HG02981 (cell line): ENCODE results near the gene TRDMT1.
"Not testable (repeated sequence)": the region's sequence is repeated elsewhere in the genome, so short reads cannot be mapped to it uniquely, and the experiment has no call there.

ENCODE experiments used
- ATAC-seq: cut with Tn5 transposase; IDR thresholded peaks from one replicate; pipeline ENCODE4 v1.9.1; 2021; ENCODE audit warnings: mild to moderate bottlenecking, moderate library complexity; ENCODE audit not compliant: unreplicated experiment

TRDMT1 gene

DNA sequence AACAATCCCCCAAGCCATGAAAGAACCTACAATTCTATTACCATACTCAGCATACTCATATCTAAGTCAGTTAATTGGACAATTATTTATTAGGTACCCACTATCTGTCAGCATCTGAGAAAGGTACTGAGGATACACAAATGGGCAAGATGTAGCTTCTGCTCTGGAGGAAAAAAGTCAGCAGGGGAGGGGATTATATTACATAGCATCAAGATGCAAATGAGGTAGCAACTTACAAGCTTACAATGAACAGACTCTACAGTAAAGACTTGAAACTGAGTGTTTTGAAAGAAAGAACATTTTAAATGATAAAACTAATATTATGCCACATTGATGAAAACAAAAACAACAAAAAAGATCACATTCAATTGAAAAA, 61.1 kb downstream of the TRDMT1 start:
- no peak for ATAC-seq

DNA sequence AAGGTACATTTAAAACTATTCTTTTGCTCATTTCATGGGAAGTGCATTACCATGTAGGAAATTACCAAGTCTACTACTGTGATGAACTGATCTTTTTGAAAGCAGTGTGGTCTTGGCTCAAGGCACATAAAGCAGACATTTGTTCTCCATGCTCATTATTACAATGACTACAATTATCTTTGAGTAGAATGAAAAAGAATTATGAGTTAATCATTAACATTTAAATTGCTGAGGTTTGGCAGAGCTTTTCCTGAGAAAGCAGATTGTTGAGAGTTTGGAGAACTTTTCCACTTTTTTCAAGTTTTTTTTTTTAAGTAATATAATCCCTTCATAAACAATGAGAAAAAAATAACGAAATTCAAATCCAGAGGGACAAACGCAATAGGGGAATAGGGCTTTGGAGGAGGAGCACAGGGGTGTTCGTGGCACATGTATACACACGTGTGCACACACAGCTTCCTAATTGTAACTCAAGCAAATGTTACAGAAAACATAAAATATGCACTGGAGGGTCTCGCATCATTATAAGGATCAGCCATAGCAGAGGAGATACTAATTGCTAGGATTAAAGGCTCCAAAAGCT, 62.9 kb downstream of the TRDMT1 start:
- ATAC-seq: no peak

DNA sequence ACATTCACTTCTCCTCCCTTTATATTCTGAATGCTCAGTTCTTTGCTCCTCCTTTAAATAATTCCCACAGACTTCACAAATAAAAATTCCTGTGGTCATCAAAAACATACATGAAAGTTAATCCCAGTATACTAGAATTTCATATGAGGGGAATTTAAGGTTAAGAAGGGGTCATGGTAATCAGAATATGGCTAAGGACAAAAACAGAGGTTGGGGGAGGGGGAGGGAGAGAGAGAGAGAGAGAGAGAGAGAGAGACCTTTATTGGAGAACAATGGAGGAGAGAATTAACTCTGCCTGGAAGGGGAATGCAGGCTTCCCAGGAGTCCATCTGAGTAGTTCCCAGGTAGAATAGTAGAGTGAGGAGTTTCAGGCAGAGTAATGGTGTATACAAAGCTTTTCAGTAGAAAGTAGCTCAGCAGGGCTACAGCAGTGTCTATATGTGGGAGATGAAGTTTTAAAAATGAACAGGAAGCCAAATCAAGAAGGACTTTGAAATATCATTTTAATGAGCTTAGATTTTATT, 66.7 kb downstream of the TRDMT1 start:
- ATAC-seq: no peak

DNA sequence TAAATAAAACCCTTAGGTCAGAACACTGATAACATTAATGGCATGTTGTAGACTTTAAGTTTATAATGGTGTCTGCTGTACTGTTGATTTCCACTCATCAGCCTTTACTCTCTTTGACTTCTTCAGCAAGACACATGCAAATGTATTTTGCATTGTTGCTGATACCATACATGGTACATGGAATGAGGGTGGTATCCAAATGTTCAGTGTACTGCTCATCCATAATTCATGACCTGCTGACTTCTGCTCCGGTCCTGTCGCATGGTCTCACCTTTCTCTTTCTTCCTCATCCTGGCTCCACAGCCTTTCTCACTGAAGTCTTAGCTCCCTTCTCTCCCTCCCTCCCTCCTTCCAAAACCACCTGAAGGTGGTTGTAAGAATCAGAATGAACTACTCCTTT, 67.2 kb downstream of the TRDMT1 start:
- ATAC-seq: no peak

DNA sequence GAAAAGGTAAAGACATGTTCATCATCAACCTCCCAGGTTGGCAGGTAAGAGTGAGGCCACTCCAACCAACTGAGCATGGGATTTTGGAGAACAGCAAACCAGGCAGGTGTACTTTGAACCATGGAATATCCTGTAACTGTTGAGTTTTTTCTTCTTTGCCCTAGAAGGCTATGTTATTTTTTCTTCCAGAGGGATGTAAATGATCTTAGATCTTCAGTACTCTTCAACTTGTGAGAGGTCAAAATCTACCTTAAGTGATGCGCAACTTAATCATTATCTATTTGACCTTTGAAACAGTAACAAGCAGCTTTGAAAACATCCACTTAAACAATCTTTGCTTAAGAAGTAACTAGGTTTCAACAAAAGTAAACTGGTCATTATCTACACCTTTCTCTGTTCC, 71.7 kb downstream of the TRDMT1 start, which contains the start of gene CUBN:
Gene CUBN (minus strand): TSS at position 71 of the 400 bp plus-strand sequence. CDS start 46 bp downstream, at position 25.
- no peak for ATAC-seq

DNA sequence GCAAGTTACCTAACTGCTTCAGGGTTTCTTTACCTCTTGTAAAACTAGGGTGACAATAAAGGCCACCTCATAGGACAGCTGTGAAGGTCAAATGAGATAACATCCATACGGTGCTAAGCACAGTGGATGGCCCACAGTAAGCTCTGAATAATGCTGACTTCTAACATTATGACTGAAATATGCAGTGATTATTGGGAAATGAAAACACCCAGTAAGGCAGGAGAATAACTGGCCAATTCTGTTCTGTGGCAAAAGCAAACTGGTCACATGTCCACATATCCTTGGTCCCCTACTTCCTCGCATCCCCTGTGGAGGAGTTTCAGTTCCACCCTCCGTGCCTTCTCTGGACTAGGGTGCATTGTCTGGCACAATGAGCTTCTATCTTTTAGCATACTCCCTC, 73.2 kb downstream of the TRDMT1 start:
- no peak for ATAC-seq

DNA sequence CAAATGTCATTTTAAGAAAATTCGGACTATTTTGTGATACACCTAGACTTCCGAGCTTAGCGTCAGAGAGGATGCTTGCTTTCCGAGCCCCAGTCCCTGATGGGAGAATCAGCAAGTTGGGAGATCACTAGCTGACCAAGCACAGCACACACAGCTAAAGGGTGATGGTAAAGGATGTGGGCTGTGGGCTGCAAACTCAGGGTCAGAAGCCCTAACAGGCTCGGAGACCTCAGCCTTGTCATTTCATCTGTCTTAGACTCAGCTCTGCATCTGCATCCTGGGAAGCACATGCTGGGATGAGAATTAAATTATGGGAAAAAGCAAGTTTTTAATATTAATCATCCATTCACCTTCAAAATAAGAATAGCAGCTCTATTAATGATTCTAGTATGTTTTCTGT, 75.1 kb downstream of the TRDMT1 start:
- no peak for ATAC-seq

DNA sequence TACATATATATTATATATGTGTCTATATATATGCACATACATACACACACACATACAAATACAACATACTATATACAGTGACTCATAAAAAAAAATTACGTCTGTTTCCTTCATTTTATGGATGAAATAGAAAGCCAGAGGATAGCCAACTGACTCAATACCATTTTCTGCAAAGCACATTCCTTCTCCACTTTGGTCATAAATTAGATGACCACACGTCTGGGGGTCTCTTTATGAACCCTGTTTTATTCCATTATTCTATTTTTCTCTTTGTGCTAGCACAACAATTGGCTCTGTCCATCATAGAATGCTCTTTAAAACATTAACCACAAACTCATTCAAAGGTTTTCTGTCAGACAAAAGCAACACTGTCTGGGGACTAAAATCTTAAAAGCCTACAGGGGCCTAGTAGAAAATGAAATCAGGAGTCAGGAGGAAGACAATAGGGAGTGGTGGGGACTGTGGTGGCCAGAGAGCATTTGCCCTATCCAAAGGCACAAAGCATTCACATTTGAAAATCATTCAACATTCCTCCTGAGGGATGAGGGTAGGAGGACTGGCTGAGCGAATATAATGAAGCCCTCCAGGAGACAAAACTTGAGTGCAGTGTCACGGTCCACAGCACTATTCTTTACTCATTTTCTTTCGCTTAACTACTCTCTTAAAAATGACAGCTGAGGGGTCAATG, 76.1 kb downstream of the TRDMT1 start:
- ATAC-seq: no peak

DNA sequence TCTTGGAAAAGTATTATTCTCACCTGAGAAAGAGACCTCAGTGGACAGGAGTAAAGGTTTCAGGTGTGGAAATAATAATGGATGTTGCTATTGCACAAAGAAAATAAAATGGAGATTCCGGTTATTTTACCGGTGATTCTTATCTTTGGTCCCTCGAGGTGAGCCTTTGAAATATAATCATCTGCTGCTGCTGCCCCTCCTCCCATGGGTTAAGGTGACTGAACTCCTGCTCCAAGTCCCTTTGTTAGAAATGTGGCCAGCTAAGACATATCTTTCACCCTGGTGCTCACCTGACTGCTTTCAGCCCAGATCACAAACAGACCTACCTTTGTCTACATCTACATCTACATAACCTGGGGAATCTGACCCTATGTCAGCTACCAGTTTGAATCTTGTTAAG, 77.5 kb downstream of the TRDMT1 start:
- ATAC-seq: no peak

DNA sequence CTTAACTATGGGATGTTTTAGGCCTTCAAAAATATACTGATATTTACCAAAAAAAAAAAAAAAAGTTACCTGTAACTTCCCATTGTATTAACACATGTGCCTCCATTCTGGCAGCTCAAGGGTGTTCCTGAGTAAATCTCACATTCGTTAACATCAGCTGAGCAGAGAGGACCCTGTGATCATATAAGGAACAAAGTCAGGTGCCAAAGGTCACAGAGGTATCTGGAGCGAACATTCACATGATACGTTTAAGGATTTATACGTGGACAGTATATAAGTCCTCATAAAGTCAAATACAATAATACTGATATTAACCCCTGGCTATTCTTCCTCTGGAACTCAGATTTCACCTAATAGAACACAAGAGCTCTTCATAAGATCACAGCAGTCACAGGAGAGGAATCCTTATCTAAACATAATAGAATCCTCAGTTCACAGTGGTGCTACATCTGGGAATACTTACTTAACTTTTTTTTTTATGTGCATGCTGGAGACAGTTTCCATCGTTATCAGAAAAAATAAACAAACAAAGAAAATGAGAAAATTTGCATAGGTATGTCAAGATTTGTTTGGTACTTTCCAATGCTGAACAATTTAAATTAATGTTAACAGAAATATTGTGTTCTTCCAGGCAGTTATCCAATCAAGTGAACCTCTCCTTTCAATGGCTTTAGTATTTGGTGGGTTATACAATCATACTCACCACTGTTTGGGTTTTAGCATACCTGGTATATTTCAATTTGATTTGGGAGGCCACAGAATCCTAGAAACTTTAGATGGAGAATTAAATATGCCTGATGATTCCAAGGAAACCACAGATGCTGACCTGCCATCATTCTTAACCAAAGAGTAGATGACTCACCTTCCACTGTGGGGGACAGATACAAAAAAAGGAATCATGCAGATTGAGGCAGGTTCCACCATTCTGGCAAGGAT, 78.5 kb downstream of the TRDMT1 start:
- no peak for ATAC-seq

DNA sequence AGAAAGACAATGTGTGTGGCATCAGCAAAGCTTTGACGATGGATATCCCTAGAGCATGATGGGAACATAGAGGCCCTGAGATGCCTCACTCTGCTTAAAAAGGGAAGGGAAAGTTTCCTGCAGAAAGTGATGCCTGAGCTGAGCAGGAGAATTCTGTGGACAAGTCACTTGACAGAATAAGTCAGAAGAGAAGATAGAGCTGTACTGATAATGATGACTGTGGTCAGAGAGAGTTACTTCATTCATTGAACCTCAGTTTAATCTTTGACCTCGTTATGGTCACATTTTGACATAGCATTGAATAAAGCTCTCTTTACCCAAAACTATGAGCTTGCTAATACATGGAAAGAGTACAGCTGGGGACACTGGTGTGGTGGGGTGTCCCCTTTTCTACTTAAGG, 79.4 kb downstream of the TRDMT1 start:
- no peak for ATAC-seq

DNA sequence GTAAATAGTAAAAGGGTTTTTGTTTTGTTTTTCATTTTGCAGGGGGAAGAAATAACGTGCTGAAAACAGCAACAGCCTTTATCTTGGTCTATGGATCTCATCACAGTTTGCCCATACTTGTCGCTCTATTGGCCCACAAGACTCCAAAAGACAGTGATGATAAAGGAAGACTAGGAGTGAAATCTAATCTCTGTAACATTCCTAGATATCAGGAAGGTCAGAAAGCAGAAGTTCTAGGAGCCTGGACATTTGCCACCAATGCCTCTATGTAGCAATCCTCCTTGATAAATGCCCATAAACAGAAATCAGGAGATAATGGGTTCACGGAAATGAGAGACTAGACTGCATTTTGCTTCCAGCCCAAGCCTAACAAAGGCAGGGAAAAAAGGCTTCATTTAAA, 80.8 kb downstream of the TRDMT1 start:
- no peak for ATAC-seq

DNA sequence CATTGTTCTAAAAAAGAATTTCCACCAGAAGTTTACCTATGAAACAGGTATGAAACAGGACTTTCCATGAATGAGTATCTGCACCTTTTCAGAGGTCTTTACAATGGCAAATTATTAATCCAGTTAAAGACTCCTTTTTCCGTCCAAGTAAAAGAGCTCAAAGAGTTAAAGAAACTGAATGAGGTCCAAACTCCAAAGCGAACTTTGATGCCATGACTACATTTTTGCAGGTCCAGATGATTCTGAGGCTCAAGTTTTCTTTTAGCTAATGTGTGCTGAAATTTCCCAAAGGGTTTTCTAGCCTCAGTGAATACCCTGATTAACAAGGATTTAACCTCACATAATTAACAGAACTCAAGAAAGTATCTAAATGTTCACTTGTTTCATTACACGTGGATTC, 81.6 kb downstream of the TRDMT1 start:
- no peak for ATAC-seq

DNA sequence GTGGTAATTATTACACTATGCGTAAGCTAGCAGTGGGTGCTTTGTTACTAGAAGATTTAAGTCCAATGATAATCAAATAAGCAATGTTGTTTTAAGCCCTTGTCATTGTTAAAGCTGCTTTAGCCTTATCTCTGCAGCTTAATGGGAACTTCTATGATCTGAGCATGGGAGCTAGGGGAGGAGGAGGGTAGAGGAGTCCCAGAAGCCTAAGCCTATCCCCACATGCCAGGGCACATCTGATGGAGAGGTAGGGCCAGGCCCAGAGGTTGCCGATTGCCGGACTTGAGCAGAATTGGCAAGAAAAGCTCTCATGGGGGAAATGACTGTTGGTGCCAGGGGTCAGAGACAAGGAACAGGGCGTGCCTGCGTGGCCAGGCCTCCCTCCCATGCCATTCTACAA, 85.3 kb downstream of the TRDMT1 start:
- ATAC-seq: no peak

DNA sequence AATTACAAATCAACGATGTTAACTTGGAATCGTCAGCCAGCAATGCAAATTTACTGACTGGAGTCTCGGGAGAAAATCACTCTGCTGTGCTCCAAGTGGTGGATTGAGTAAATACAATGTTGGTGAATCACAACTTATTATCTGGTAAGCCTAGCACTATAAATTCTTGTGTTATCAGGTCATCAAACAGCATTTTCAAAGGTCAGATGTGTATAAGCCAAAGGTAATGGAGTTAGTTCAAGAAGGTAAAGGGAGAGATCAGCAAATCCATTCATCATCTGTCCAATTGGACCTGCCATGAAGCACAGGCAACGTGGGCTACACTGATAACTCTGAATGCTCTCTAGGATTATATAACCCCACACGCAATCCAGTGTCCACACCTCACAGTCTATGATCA, 85.8 kb downstream of the TRDMT1 start:
- no peak for ATAC-seq

DNA sequence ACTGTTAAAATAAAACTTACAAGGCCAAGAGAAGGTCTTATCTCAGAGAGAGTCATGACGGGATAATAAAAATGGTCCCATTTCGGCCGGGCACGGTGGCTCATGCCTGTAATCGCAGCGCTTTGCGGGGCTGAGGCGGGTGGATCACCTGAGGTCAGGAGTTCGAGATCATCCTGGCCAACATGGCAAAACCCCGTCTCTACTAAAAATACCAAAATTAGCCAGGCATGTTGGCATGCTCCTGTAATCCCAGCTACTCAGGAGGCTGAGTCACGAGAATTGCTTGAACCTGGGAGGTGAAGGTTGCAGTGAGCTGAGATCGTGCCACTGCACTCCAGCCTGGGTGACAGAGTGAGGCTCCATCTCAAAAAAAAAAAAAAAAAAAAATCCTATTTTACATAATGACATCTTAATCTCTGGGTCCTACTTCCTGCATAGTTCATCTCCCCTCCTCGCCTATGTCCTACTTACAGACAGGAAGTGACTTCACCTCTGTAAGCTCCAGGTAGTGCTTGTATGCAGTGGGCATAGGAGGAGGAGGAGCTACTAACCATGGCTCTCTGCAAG, 86.5 kb downstream of the TRDMT1 start:
- ATAC-seq: not testable (repeated sequence)

DNA sequence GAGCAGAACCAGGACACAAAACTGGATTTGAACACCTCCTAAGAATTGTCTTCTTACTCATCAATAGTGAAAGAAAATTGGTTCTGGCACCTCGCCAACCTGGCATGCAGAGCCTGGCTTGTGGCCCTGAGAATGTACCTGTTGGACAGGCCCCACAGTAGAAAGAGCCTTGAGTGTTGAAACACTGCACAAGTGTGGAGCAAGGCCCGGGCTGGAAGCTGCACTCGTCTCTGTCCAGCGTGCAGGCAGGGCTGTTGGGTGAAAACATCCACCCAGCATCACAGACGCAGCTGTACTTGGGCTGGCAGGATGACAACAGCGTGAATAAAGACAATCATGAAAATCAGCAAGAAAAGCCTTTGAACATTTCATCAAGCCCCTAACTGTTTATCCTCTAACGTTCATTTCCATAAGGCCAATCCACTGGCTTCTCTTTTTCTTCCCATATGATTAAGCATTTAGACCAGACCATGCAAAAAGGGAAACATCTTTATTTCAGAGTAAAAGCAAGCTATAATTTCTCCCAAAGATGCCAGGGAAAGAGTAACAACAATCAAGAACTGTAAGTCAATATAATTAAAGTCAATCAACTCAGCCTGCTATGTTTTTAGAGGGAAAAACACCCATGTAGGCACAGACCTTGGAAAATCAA, 87.5 kb downstream of the TRDMT1 start:
- ATAC-seq: no peak

DNA sequence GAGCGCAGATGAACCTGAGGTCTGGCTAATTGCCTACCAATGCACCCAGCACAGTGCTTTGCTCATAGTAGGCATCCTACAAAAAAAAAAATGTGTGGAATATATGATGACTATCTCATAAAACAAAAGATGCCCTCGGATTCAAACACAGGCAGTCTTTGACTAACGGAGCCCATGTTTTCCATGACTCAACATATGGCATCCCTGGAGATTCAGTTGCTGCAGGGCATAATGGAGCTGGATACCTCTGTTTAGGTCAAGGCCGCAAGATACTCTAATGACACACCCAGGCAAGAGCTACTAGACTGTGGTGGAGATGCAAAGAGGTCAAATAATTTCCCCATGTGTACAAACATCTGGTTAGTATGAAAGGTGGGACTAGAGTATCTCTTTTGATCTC, 88.1 kb downstream of the TRDMT1 start:
- no peak for ATAC-seq

DNA sequence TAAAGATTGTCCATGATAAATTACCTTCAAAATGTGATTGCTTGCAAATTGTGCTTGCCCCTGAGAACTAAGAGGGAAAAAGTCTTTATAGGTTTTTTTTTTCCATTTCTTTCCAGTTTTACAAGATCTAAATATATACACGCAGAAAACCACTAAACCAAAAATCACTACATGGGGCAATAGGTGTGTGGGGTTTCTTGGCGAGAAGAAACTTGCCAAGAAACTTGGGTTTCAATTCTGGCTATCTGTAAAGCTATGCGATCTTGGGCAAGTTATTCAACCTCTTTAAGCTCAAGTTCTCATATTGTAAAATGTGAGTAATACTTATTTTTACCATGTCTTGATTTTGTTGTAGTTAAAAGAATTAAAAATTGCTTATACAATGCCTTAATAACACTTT, 88.9 kb downstream of the TRDMT1 start:
- no peak for ATAC-seq

DNA sequence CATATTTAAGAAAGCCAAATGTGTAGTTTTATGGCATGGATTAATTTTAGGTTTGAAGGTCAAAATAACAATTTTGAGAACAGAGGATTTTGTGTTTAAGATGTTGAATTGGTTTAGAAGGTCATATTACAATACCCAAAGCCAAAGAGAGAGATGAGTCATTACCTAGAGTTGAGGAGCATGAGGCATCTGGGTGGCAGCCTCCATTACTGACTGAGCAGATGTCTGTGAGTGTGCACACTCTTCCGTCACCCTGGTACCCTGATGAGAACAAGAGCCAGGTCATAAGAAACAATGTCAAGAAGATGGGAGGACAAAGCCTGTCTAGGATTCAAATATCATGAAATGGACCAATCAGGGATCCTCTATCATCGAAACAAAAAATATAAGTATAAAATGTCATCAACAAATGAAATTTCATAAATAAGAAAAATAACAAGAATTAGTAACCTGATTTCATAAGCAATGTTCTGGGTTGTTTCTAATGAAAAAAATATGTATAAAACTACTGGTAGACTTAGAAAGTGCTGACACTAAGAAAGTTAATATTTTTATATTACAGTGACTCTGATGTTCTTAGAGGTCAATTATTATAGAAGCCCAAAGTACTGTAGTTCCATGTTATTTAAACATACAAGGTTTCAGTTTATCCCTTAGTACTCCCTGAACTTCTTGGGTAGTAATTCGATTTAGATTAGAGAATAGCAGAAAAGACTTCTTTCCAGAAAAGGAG, 91.8 kb downstream of the TRDMT1 start:
- ATAC-seq: no peak
